ENCODE data around the gene MSANTD2. TPM values are rescaled to one million over a fixed set of nuclear protein-coding genes. Genes with fewer than 3 reads are reported as not detected.

MSANTD2 gene
- total RNA-seq, result 3.8 TPM
- long read RNA-seq, partial matches to known transcripts, result 0 of 3 reads
- long read RNA-seq, other reads (novel, unspliced or antisense), result 1 of 3 reads

- intact Hi-C loops (cut with DNase I), result loop anchor here (5.0 kb wide), 1 partner anchor 38 kb away; the partner anchor contains the start of gene ESAM
- DNase-seq (ENCODE audit: missing footprints), result peak; percentile 90
- peak; percentile 98 for ATAC-seq
These were observed at the start of gene MSANTD2 for GRCh38 chr11:124800226-124800929. Gene MSANTD2, minus strand, starts transcription at chr11:124800406. Its CDS starts 26 bp downstream, at chr11:124800380.

GRCh38 chr11:124846070-124846673 is 46.0 kb upstream of the MSANTD2 start:
- DNase-seq (ENCODE audit: missing footprints) (no peak), ATAC-seq (no peak)
- intact Hi-C loops (cut with DNase I), result no loop called here

- ATAC-seq, result no peak
- intact Hi-C loops (cut with DNase I), result no loop called here
These were observed 44.5 kb upstream of the MSANTD2 start for GRCh38 chr11:124844664-124845079.

GRCh38 chr11:124843616-124843910 is 43.4 kb upstream of the MSANTD2 start:
- intact Hi-C loops (cut with DNase I), result no loop called here
- ATAC-seq (no peak), DNase-seq (ENCODE audit: missing footprints) (no peak)

More at GRCh38 chr11:124844664-124845079, 44.5 kb upstream of the MSANTD2 start:
- no peak for DNase-seq (ENCODE audit: missing footprints)

- intact Hi-C loops (cut with DNase I), result no loop called here
- no peak for ATAC-seq
- DNase-seq (ENCODE audit: missing footprints), result no peak
These were observed 42.1 kb upstream of the MSANTD2 start for GRCh38 chr11:124842305-124842704.

GRCh38 chr11:124841840-124842239 is 41.6 kb upstream of the MSANTD2 start:
- intact Hi-C loops (cut with DNase I), result no loop called here
- DNase-seq (ENCODE audit: missing footprints) (no peak), ATAC-seq (no peak)

- intact Hi-C loops (cut with DNase I), result no loop called here
- ATAC-seq (no peak), DNase-seq (ENCODE audit: missing footprints) (no peak)
These were observed 41.0 kb upstream of the MSANTD2 start for GRCh38 chr11:124841201-124841600.

DNA sequence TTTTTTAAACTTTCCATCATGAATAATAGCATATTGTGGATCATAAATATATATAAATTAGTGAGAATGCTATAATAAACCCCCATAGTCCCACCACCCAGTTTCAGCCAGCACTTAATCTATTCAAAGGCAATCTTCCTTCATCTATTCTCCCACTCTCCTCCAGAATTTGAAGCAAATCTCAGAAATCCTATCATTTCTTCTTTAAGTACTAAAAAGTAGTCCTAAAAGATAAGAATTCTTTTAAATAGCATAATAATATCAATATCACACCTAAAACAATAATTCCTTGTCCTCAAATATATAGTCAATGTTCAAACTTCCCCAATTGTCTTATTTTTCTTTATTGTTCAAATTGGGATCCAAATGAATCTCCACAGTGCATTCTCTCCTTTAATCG is 40.5 kb upstream of the MSANTD2 start:
- intact Hi-C loops (cut with DNase I), result no loop called here
- no peak for ATAC-seq
- DNase-seq (ENCODE audit: missing footprints), result no peak

GRCh38 chr11:124839972-124840621 is 39.9 kb upstream of the MSANTD2 start:
- ATAC-seq (no peak), DNase-seq (ENCODE audit: missing footprints) (no peak)
- intact Hi-C loops (cut with DNase I), result loop anchor here (10.0 kb wide), 1 partner anchor 75 kb away; the partner anchor contains the start of gene ESAM

DNA sequence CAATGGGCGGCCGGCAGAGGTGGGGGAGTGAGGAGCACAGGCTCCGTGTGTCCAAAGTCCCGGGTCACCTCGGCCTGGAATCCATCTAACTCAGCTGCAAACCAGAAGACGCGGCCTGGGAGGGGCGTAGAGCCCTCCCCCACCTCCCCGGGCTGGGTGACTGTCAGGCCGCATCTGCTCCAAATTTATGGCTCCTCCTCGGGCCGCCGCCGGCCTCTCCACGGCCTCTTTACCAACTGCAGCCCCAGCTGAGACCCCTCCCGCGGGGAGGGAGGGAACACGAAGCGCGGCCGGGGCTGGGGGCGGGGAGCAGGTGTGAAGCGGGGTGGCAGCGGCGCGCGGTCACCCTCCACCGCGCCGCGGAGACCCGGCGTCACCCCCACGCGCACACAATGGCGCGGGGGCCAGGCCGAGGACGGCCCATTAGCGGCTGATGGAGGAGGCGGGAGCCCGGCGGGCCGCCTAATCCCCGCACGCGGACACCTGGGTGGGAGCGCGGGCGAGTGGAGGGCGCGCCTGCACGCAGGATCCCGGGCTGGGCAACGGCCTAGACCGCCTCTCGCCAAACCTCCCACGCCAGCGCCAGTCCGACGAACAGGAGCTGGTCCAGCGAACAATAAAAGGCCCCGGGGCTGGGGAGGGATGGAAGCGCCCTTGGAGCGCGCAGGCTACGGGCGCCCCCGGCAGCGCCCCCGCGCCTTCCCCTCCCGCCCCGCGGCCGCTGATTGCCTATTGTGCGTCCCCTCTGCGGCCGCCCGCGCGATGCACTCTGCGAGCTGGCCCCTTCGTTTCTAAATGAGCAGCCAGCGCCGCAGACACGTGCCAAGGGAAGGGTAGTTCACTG is 39.1 kb upstream of the MSANTD2 start:
- DNase-seq (ENCODE audit: missing footprints) (no peak), ATAC-seq (no peak)
- intact Hi-C loops (cut with DNase I), result loop anchor here (10.0 kb wide), 1 partner anchor 75 kb away; the partner anchor contains the start of gene ESAM

GRCh38 chr11:124838805-124839127 is 38.6 kb upstream of the MSANTD2 start:
- DNase-seq (ENCODE audit: missing footprints) (no peak), ATAC-seq (no peak)
- intact Hi-C loops (cut with DNase I), result loop anchor here (10.0 kb wide), 1 partner anchor 74 kb away; the partner anchor contains the start of gene ESAM

DNA sequence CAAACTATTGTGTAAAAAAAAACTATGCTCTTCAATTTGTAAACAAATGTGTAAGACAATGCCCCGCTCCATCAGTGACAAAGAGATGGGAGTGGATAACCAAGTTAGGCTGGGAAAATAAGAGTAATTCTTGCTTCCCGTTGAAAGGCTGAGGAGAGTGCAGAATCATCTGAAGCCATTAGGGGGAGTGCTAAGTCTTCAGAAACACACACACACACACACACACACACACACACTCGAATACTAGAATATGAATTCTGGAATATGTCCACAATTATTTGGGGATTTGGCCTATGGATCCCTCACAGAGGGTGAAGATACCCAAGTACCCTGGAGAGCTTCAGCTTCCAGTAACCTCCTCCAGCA is 37.3 kb upstream of the MSANTD2 start:
- DNase-seq (ENCODE audit: missing footprints) (no peak), ATAC-seq (peak; percentile 66)
- intact Hi-C loops (cut with DNase I), result loop anchor here (1.0 to 10.0 kb wide), 3 partner anchors 73 to 193 kb away; partner anchors contain the start of gene ESAM

DNA sequence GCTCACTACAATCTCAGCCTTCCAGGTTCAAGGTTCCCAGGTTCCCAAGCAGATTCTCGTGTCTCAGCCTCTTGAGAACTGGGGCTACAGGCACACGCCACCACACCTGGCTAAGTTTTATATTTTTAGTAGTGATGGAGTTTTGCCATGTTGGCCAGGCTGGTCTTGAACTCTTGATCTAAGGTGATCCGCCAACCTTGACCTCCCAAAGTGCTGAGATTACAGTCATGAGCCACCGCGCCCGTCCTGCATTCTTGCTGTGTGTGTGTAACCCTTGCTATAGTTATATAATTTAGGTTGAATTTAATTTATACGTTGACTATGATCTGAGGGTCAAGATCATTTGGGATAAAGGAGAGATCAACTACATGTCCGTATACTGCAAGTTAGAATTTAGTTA is 35.7 kb upstream of the MSANTD2 start:
- ATAC-seq, result no peak
- intact Hi-C loops (cut with DNase I), result loop anchor here (10.0 kb wide), 1 partner anchor 71 kb away; the partner anchor contains the start of gene ESAM

GRCh38 chr11:124834526-124835180 is 34.4 kb upstream of the MSANTD2 start:
- no peak for ATAC-seq
- intact Hi-C loops (cut with DNase I), result loop anchor here (10.0 kb wide), 1 partner anchor 70 kb away; the partner anchor contains the start of gene ESAM

More for the DNA sequence above, 35.7 kb upstream of the MSANTD2 start:
- no peak for DNase-seq (ENCODE audit: missing footprints)

DNA sequence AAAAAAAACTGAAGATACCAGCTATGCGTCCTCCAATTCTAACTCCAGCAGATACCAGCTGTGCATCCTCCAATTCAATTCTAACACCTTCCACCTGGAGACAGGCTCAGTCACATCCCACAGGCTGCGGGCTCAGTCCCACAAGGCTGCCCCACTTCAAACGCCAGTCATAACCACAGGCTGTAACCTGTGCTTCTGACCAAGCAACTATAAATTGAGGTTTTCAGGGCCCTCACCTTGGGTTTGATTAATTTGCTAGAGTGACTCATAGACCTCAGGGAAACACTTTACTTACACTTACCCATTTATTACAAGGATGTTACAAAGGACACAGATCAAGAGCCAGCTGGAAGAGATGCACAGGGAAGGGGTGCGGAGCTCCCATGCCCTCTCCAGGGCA is 32.4 kb upstream of the MSANTD2 start:
- intact Hi-C loops (cut with DNase I), result loop anchor here (10.0 kb wide), 1 partner anchor 68 kb away; the partner anchor contains the start of gene ESAM
- no peak for DNase-seq (ENCODE audit: missing footprints)
- ATAC-seq, result no peak

More at GRCh38 chr11:124834526-124835180, 34.4 kb upstream of the MSANTD2 start:
- no peak for DNase-seq (ENCODE audit: missing footprints)

GRCh38 chr11:124831897-124832296 is 31.7 kb upstream of the MSANTD2 start:
- intact Hi-C loops (cut with DNase I), result loop anchor here (10.0 kb wide), 1 partner anchor 67 kb away; the partner anchor contains the start of gene ESAM
- no peak for ATAC-seq
- no peak for DNase-seq (ENCODE audit: missing footprints)

DNA sequence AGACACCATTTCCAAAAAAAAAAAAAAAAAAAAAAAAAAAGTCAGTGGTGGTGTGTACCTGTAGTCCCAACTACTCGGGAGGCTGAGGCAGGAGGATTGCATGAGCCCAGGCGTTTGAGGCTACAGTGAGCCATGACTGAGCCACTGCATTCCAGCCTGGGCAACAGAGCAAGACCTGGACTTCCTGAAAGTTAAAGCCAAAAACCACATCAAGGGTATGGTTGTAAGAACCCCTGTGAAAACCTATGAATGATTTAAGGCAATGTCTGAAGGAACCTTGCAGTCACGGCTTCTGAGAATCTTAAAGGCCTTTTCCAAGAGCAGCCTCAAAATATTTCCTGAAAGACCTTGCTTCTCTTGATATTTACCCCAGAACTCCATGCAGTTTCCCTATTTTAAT is 30.5 kb upstream of the MSANTD2 start:
- no peak for DNase-seq (ENCODE audit: missing footprints)
- ATAC-seq, result no peak
- intact Hi-C loops (cut with DNase I), result loop anchor here (10.0 kb wide), 1 partner anchor 66 kb away; the partner anchor contains the start of gene ESAM

GRCh38 chr11:124829986-124830385 is 29.8 kb upstream of the MSANTD2 start:
- intact Hi-C loops (cut with DNase I), result loop anchor here (10.0 kb wide), 1 partner anchor 65 kb away; the partner anchor contains the start of gene ESAM
- DNase-seq (ENCODE audit: missing footprints) (no peak), ATAC-seq (no peak)

Data from Right ventricle myocardium inferior (tissue), 1 donor.